Vagina (tissue), 2 donors: Measurements from ENCODE around the gene TCF25.

ENCODE experiments used
- CTCF ChIP-seq, 3 experiments: fragments of 450-650 bp in 2 of 3; fragments of 200-600 bp in 1 of 3; sonication (generic) in 1 of 3; IDR thresholded peaks; one replicate each; pipeline ENCODE4 v1.5.1; 2017 to 2019; ENCODE audit warnings: antibody characterized with exemption in 3 of 3, mild to moderate bottlenecking in 2 of 3, moderate library complexity in 2 of 3
- POLR2A ChIP-seq, 2 donors: fragments of 450-650 bp; IDR thresholded peaks; one replicate each; pipeline ENCODE4 v1.6.1; 2017; ENCODE audit warnings: antibody characterized with exemption in 2 of 2, mild to moderate bottlenecking in 2 of 2, moderate library complexity in 2 of 2
- POLR2AphosphoS5 ChIP-seq, 2 donors: sonication (generic); formaldehyde crosslinking; IDR thresholded peaks; one replicate each; pipeline ENCODE4 v1.9.0; 2017; ENCODE audit warnings: antibody characterized with exemption in 2 of 2, mild to moderate bottlenecking in 2 of 2, low read depth in 1 of 2; ENCODE audit not compliant: insufficient read depth in 1 of 2

DNA sequence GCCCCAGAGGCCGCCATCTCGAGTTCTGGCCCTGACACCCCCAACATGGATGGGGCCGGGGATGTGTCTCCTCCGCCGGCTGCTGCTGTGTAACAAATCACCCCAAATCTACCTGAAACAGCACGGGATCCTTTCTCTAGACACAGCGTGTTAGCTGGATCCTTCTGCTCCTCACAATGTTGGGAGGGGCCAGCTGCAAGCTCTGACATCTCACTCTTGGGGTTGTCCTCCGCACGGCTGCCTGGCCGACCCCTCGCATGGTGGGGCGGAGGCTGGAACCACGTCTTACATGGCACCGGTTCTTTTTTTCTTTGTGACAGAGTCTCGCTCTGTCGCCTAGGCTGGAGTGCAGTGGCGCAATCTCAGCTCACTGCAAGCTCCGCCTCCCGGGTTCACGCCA is 63.6 kb downstream of the TCF25 start:
- TF ChIP-seq CTCF (IDR thresholded peaks at IDR 0.05) (no peak), POLR2AphosphoS5 (IDR thresholded peaks at IDR 0.05; ENCODE audit: insufficient read depth in 1 of 2, low read depth in 1 of 2) (no peak), POLR2A (IDR thresholded peaks at IDR 0.05) (no peak)
